ENCODE measurements around the gene COL5A1.
"Not testable (repeated sequence)": the region's sequence is repeated elsewhere in the genome, so short reads cannot be mapped to it uniquely, and the experiment has no call there.

The COL5A1 gene

GRCh38 chr9:134707731-134708671 is 66.4 kb downstream of the COL5A1 start:
- DNase-seq (ENCODE audit: low read depth in 2 of 2) = no peak

GRCh38 chr9:134708672-134709038 is 67.1 kb downstream of the COL5A1 start:
- DNase-seq (ENCODE audit: low read depth in 2 of 2) = no peak

- DNase-seq (ENCODE audit: low read depth in 2 of 2) = no peak
Observed at GRCh38 chr9:134709512-134710270, 68.1 kb downstream of the COL5A1 start.

- DNase-seq (ENCODE audit: low read depth in 2 of 2) = no peak
Observed at GRCh38 chr9:134710271-134710540, 68.6 kb downstream of the COL5A1 start.

DNA sequence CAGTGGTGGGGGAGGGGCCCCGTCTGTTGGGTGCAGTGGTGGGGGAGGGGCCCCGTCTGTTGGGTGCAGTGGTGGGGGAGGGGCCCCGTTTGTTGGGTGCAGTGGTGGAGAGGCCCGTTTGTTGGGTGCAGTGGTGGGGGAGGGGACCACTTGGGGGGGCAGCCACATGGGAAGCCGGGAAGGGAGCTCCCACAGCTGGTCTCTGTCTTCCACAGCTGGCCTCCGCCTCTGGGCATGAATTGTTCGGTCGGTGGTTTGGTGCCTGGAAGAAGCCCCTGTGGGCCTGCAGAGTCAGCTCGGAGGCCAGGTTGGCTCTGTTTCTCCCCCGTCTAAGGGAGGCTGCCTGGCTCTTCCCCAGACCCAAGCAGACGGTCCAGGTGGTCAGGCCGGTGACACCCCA is 69.3 kb downstream of the COL5A1 start:
- no peak for DNase-seq (ENCODE audit: low read depth in 2 of 2)

DNA sequence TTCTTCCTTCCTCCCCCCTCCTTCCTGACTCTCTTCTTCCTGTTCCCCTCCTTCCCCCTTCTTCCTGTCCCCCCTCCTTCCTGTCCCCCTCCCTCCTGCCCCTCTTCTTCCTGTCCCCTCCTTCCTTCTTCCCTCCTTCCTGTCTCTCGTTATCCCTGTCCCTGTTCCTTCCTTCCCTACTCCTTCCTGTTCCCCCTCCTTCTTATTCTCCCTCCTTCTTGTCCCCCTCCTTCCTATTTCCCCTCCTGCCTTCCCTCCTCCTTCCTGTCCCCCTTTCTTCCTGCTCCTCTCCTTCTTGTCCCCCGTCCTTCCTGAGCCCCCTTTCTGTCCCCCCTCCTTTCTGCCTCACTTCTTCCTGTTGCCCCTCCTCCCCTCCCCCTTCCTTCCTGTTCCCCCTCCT is 70.6 kb downstream of the COL5A1 start:
- DNase-seq (ENCODE audit: low read depth in 2 of 2) = no peak

DNA sequence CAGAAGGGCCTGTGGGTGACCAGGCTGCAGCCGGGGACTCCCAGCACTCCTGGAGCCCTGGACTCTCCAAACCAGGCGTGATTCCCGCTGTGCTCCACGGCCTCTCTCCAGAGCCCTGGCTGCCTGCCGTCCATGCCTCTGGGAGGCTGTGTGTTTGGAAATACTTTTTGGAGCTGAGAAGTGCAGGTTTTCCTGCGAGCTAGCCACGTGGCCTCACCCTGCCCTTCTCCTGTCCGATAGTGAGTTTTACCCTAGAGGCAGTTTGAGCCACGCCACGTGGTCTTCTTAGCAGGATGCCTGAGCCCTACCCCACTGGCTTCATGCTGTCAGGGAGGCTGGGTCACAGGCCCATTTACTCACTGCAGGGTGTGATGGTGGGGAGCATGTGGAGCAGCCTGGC is 71.3 kb downstream of the COL5A1 start:
- no peak for DNase-seq (ENCODE audit: low read depth in 2 of 2)

DNA sequence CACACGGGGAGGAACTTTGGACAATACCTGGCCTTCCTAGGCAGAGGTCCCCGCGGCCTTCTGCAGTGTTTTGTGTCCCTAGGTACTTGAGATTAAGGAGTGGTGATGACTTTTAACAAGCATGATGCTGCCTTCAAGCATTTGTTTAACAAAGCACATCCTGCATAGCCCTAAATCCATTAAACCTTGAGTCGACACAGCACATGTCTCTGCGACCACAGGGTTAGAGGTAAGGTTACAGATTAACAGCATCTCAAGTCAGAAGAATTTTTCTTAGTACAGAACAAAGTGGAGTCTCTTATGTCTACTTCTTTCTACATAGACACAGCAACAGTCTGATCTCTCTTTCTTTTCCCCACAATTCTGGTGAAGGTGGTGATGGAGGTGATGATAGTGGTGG is 73.9 kb downstream of the COL5A1 start:
- DNase-seq (ENCODE audit: low read depth in 2 of 2) = not testable (repeated sequence)

GRCh38 chr9:134716067-134716466 is 74.5 kb downstream of the COL5A1 start:
- no peak for DNase-seq (ENCODE audit: low read depth in 2 of 2)

GRCh38 chr9:134717056-134717455 is 75.5 kb downstream of the COL5A1 start:
- DNase-seq (ENCODE audit: low read depth in 2 of 2) = no peak

DNA sequence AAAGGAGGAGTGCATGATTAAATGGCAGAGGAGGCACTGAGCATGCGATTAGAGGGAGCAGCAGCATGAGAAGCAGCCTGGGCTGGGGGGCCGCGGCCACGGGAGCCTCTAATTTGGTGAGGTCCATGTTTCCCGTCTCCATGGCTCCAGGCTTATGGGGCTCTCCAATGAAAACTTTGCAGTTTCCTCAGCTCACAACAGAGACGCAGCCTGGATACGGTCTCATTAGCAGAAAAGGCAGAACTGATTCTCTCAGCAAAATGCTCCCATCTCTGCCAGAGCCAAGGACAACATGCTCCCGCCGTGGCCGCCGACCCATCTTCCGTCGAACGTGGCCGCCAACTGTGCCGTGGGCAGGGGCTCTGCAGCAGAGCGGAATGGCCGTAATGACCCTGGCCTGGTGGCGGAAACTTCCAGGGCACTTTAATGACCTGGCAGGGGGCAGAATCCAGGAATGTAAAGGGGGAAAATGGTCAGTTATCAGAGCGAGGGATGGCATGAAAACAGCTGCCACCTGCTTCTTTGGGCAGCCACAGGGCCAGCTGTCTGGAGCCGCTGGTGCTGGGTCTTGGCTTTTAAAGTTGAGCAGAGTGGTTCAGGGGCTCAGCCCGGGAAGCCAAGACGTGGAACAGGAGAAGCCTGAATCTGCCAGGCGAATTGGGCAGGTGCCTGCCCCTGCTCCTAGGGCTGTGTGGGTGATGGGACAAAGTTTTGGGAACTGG is 76.5 kb downstream of the COL5A1 start:
- DNase-seq (ENCODE audit: low read depth in 2 of 2) = no peak

GRCh38 chr9:134719331-134719730 is 77.7 kb downstream of the COL5A1 start:
- no peak for DNase-seq (ENCODE audit: low read depth in 2 of 2)

DNA sequence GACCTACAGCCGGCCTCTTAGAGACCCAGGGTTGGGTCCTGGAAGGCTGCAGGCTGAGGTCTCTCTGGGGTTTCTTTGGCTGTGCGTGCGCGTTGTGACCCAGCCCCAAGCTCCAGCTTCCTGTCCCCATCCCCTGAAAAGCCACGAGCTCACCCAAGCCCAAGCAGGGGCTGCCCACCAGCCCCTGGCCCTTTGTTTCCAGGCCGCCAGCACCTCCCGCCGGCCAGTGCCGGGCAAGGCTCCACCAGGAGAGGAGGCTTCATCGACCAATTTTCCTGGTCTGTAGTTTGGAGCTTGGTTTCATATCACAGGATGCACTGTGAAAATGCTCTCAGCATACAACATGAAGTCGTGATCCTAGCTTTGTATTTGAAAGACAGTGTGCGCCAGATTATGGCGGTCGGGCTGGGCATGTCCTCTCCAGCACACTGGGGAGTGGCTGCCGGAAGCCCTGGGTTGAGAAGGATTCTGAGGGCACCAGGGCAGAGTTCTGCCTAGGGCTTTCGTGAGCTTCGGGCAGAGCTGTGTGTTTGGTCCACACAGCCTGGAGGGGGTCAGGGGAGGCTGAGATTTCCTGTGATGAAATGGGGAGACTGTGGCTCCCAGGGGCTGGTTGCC is 78.6 kb downstream of the COL5A1 start:
- DNase-seq (ENCODE audit: low read depth in 2 of 2) = no peak

- no peak for DNase-seq (ENCODE audit: low read depth in 2 of 2)
Observed at GRCh38 chr9:134720796-134721195, 79.2 kb downstream of the COL5A1 start.

GRCh38 chr9:134721344-134721743 is 79.7 kb downstream of the COL5A1 start:
- no peak for DNase-seq (ENCODE audit: low read depth in 2 of 2)

GRCh38 chr9:134722120-134722701 is 80.6 kb downstream of the COL5A1 start:
- DNase-seq (ENCODE audit: low read depth in 2 of 2) = no peak

GRCh38 chr9:134723037-134723436 is 81.4 kb downstream of the COL5A1 start:
- no peak for DNase-seq (ENCODE audit: low read depth in 2 of 2)

DNA sequence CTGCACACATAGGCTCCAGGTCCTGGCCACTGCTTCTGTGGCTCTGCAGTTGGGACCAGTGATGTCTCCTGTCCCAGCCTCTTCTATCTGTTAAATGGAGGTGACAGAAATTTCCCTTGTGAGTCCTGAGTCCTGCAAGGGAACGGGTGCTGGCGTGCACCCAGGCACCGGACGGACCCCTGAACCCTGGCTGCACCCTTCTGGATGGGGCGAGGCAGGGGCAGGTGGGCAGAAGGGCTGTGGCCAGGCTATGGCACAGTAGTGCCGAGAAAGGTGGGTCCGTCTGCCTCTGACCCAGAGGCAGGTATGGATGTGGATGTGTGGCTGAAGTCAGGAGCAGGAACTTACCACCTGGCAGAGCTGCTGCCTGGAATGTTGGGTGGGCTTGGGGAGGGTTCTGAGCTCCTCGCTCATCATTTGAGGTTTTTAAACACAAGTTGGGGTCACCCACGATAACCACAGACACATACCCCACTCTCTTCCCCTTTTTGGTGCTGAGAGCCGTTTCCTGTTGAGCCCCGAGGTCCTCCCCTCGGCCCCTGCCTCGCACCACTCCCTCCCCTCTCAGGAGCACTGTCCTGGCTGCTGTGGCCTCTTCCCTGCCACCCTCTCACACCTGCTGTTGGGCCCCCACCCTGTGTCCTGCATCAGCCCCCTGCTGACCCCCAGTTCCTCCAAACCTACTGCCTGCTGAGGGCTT is 82.0 kb downstream of the COL5A1 start:
- no peak for DNase-seq (ENCODE audit: low read depth in 2 of 2)

GRCh38 chr9:134724202-134724911 is 82.8 kb downstream of the COL5A1 start:
- no peak for DNase-seq (ENCODE audit: low read depth in 2 of 2)

DNA sequence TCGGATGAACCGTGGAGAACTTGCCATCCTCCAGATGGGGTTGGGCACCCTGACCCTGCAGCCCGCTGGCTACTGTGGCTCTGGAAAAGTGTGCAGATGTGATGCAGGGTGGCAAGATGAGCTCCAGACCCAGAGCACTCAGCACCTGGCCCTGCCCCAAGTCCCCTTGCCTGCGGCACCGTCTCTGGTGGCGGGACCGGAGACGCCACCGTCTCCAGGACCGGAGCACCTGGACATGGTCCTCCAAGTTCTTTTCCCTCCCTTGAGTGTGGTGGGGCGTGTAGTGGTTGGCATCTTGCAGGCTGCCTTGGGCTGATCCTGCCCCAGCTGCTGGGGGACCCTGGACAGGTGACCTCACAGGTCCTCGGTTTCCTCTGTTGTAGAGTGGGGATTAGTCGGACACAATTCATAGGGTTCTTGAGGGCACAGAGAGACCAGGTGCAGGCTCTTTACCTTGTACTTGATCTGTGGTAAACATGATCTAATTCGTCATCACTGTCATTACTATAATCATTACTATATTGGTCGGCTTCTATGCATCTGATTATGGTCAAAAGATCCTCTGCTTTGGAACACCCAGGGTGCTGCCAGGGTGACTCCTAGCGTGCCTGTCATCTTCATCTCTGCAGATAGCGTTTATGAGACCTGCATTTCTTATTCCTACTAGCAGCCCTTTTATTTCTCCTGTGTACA is 83.5 kb downstream of the COL5A1 start:
- no peak for DNase-seq (ENCODE audit: low read depth in 2 of 2)
